Retinal pigment epithelial cell (primary cell): ENCODE measurements around the gene SERINC3.

Experiments
- DNase-seq: peaks from one replicate; pipeline ENCODE4 v3.0.0-alpha.2; 2010; ENCODE audit warnings: low read depth
- H3K4me3 ChIP-seq: 2 replicates; pipeline ENCODE4 v1.5.1; 2011; ENCODE audit warnings: mild to moderate bottlenecking, low read length, control low read depth, moderate library complexity
- TF ChIP-seq, protein P1 (sequence below): conservative IDR thresholded peaks from 2 replicates; pipeline ENCODE4 v1.5.1; 2011; ENCODE audit warnings: low read depth, low read length, control low read depth, inconsistent platforms

The SERINC3 gene

DNA sequence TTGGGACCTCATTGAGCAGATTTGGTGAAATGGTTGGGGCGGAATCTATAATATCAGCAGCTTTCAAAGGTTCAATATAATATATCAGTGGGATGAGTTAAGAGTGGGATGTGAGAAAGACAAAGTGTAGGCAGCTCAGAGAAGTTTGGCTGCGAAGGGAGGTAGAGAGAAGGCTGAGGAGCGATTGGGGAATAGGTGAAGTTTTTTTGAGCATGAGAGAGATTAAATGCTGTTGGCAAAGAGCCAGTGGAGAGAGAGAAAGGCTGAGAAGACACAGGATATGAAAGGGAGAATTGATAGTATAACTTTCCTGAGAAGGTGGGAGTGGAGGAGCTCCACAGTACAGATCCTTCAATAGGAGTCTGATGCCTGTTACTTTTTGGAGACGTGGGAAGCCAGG lies 12.1 kb upstream of the SERINC3 start:
- DNase-seq: no peak
- TF ChIP-seq, protein P1, sequence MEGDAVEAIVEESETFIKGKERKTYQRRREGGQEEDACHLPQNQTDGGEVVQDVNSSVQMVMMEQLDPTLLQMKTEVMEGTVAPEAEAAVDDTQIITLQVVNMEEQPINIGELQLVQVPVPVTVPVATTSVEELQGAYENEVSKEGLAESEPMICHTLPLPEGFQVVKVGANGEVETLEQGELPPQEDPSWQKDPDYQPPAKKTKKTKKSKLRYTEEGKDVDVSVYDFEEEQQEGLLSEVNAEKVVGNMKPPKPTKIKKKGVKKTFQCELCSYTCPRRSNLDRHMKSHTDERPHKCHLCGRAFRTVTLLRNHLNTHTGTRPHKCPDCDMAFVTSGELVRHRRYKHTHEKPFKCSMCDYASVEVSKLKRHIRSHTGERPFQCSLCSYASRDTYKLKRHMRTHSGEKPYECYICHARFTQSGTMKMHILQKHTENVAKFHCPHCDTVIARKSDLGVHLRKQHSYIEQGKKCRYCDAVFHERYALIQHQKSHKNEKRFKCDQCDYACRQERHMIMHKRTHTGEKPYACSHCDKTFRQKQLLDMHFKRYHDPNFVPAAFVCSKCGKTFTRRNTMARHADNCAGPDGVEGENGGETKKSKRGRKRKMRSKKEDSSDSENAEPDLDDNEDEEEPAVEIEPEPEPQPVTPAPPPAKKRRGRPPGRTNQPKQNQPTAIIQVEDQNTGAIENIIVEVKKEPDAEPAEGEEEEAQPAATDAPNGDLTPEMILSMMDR: no peak
- no peak overlapping the region for H3K4me3 ChIP-seq

DNA sequence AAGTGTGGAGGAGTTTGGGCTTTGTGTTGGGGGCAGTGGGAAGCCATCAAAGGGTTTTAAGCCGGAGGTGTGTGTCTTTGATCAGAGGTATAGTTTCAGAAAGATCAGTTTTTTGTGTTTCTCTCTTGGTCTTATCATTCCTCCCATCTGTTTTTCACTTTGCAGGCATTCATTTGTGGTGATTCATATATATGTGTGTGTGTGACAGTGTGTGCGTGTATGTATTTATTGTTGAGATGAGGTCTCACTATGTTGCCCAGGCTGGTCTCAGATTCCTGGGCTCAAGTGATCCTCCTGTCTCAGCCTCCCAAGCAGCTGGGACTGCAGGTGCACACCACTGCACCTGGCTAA lies 11.1 kb upstream of the SERINC3 start:
- no peak for DNase-seq
- peak overlapping the region; percentile 77 for H3K4me3 ChIP-seq
- TF ChIP-seq, protein P1: no peak

DNA sequence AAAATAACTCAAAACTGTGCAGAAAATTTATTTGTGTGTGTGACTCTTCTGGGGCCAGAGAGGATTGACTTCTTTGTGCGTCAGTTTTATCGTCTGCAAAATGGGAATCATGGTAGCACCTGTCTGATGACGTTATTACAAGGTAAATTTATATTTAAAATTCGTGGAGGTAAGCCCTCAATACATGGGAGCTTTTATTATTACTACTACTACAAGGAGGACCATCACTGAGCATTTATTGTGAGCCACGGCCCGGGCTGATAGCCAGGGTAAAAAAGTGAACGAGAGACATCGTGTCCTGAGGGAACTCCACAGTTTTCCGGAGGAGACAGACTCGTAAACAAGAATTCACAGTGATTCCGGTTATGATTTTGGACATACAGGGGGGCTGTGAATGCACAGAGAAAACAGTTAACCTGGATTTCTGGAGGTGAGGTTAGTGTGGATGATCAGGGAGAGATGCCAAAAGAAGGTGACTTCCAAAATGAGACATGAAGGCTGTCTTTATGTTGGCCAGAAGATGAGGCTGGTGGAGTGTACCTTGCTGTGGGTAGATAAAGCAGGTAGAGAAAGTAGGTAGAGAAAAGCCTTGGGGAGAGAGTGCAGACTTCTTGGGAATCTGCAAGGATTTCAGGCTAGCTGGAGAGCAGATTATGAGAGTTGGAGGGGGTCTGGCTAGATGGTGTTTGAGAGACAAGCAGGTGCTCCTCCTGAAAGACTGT lies 10.6 kb upstream of the SERINC3 start:
- peak overlapping the region; percentile 77 for H3K4me3 ChIP-seq
- TF ChIP-seq, protein P1: no peak
- DNase-seq: no peak

DNA sequence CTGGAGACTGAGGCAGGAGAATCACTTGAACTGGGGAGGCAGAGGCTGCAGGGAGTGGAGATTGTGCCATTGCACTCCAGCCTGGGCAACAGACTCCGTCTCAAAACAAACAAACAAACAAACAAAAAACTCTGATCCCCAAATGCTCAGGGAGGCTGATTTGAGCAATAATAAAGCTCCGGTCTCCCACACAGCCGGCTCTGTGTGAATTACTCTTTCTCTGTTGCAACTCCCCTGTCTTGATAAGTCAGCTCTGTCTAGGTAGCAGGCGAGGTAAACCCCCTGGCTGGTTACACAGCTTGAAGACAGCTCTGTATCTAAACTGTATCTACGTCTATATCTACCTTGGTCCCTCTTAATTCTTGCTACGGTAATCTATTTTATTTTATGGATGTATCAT lies 6.4 kb upstream of the SERINC3 start:
- TF ChIP-seq, protein P1: no peak
- H3K4me3 ChIP-seq: no peak overlapping the region
- no peak for DNase-seq

DNA sequence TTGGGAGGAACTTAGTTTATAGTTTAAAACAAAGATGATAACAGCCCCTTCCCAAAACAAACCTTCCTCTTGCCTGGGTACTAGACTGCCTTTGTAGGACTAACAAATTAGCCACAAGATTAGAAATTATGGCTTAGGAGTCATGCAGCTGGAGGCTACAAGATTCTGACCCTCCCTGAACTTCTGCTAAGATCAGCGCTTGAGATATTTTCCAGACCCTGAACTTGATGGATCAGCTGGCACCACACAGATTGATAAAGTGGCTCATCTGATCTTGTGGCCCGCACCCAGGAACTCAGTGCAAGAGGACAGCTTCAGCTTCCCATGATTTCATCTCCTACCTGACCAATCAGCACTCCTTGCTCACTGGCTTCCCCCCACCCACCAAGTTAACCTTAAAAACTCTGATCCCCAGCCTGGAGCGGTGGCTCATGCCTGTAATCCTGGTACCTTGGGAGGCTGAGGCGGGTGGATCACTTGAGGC lies 5.9 kb upstream of the SERINC3 start:
- H3K4me3 ChIP-seq: no peak overlapping the region
- no peak for DNase-seq
- TF ChIP-seq, protein P1: no peak

DNA sequence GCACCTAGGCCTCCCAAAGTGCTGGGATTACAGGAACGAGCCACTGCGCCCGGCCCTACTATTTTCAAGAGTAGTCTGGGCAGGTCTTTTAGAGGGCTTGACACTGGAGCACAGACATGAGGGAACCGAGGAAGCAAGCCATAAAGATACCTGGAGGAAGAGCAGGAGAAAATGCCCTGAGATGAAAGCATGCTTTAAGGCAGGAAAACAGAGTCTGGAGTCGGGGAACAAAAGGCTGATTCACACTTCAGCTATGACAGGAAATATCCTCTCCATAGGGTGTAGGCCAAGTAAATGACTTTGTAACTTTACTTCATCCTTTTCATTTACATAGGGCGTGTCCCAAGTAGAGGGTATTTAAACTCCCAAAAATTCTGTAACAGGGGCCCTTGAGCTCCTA lies 4.3 kb upstream of the SERINC3 start:
- DNase-seq: no peak

DNA sequence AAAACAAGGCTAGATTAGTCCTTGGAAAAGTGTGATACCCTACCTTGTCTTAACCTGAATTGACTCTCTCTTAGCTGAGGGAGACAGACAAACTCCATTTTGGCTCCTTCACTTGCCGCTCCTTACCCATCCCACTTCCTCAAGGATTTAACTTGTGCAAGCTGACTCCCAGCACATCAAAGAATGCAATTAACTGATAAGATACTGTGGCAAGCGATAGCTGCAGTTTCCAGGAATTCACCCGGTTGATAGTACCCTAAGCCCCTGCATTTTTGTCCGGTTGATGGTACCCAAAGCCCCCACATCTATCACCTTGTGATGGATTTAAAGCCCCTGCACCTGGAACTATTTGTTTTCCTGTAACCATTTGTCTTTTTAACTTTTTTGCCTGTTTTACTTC lies 1.9 kb upstream of the SERINC3 start:
- H3K4me3 ChIP-seq: no peak overlapping the region
- TF ChIP-seq, protein P1: no peak
- no peak for DNase-seq

More for the DNA sequence above, 4.3 kb upstream of the SERINC3 start:
- no peak overlapping the region for H3K4me3 ChIP-seq
- TF ChIP-seq, protein P1: no peak
